Prostate gland (tissue), 2 donors: Measurements from ENCODE around the gene KLHL25. TPM values are rescaled to one million over a fixed set of nuclear protein-coding genes. Genes with fewer than 3 reads are reported as not detected.
A peak's percentile ranks its signal among the peaks of the same experiment; 100 is the strongest.
"Not testable (repeated sequence)": the region's sequence is repeated elsewhere in the genome, so short reads cannot be mapped to it uniquely, and the experiment has no call there.

Experiments used
- DNase-seq: peaks from one replicate; pipeline ENCODE4 v3.0.0-alpha.2; 2019; ENCODE audit warnings: low spot score
- H3K27ac ChIP-seq, 2 donors: fragments of 200-600 bp; sonication (generic); 2 replicates each; pipeline ENCODE4 v1.5.1; 2017 to 2019
- H3K27me3 ChIP-seq: fragments of 200-600 bp; sonication (generic); replicated peaks from 2 replicates; pipeline ENCODE4 v1.5.1; 2019; ENCODE audit not compliant: insufficient read depth
- H3K36me3 ChIP-seq, 2 donors: fragments of 200-600 bp; sonication (generic); 1 replicate in 1 of 2; 2 replicates in 1 of 2; pipeline versions ENCODE4 v1.5.1 to v1.8.1; 2017 to 2019
- H3K4me1 ChIP-seq: fragments of 200-600 bp; sonication (generic); replicated peaks from 2 replicates; pipeline ENCODE4 v1.5.1; 2019
- H3K4me3 ChIP-seq, 2 donors: fragments of 200-600 bp; sonication (generic); 2 replicates each; pipeline ENCODE4 v1.5.1; 2017 to 2019
- H3K9me3 ChIP-seq: fragments of 200-600 bp; sonication (generic); 2 replicates; pipeline ENCODE4 v1.5.1; 2017
- CTCF ChIP-seq, 4 experiments: fragments of 200-600 bp in 2 of 4; fragments of 450-650 bp in 2 of 4; sonication (generic) in 2 of 4; IDR thresholded peaks; 1 replicate in 3 of 4; 2 replicates in 1 of 4; pipeline ENCODE4 v1.5.1; 2016 to 2019; ENCODE audit warnings: antibody characterized with exemption in 4 of 4, mild to moderate bottlenecking in 2 of 4, moderate library complexity in 2 of 4
- POLR2A ChIP-seq: fragments of 450-650 bp; IDR thresholded peaks from one replicate; pipeline ENCODE4 v1.6.1; 2016; ENCODE audit warnings: antibody characterized with exemption, mild to moderate bottlenecking
- POLR2AphosphoS5 ChIP-seq: sonication (generic); formaldehyde crosslinking; IDR thresholded peaks from one replicate; pipeline ENCODE4 v1.6.1; 2017; ENCODE audit warnings: antibody characterized with exemption
- WGBS: methylation state at CpG from one replicate; pipeline ENCODE4 v1.1.5; 2018; 5-methylcytosine and 5-hydroxymethylcytosine counted together
- intact Hi-C: fragments of 100-400 bp; cut with DNase I; formaldehyde crosslinking; loops from one replicate; pipeline ENCODE4 v1.14.2; 2022
- total RNA-seq, 2 donors: library from RNA; depleted of rRNA; stranded (reverse); fragments of >200 nt; gene quantifications; one replicate each; pipeline ENCODE4 v1.1.0, GENCODE V29; 2016

KLHL25 gene
- total RNA-seq, 2 donors from 2014 or later = 5.1 to 30.8 TPM

- no peak for TF ChIP-seq POLR2A
- TF ChIP-seq POLR2AphosphoS5 = no peak
- no peak for TF ChIP-seq CTCF (IDR thresholded peaks at IDR 0.05)
- H3K9me3 ChIP-seq = no peaks in the 10 kb centered on the region
- H3K27ac ChIP-seq = no peak overlapping the region
Observed at GRCh38 chr15:85810075-85810474, 15.3 kb upstream of the KLHL25 start.

GRCh38 chr15:85805420-85805819 is 10.7 kb upstream of the KLHL25 start:
- Histone ChIP-seq H3K4me3 (no peak overlapping the region), H3K4me1 (no peaks in the 10 kb centered on the region), H3K9me3 (no peaks in the 10 kb centered on the region), H3K27me3 (no peaks in the 10 kb centered on the region), H3K36me3 (no peaks in the 10 kb centered on the region), H3K27ac (no peak overlapping the region)
- DNase-seq = no peak
- intact Hi-C loops = no loop called here
- 53% methylated on average over 3 of the region's 3 CpGs for WGBS
- TF ChIP-seq CTCF (IDR thresholded peaks at IDR 0.05) (no peak), POLR2AphosphoS5 (no peak), POLR2A (no peak)

More at GRCh38 chr15:85810075-85810474, 15.3 kb upstream of the KLHL25 start:
- H3K4me1 ChIP-seq = no peaks in the 10 kb centered on the region
- no peak for DNase-seq
- WGBS = 83% methylated on average over 3 of the region's 3 CpGs
- no peaks in the 10 kb centered on the region for H3K36me3 ChIP-seq
- intact Hi-C loops = no loop called here
- H3K27me3 ChIP-seq = no peaks in the 10 kb centered on the region
- H3K4me3 ChIP-seq = no peak overlapping the region

- DNase-seq = no peak
- H3K27ac ChIP-seq = no peak overlapping the region
- H3K27me3 ChIP-seq = no peaks in the 10 kb centered on the region
- intact Hi-C loops = no loop called here
- no peak for TF ChIP-seq POLR2AphosphoS5
- TF ChIP-seq CTCF (IDR thresholded peaks at IDR 0.05) = no peak
- TF ChIP-seq POLR2A = no peak
- 64% methylated on average over 7 of the region's 7 CpGs for WGBS
- H3K36me3 ChIP-seq = no peaks in the 10 kb centered on the region
- H3K9me3 ChIP-seq = no peaks in the 10 kb centered on the region
- no peak overlapping the region for H3K4me3 ChIP-seq
- H3K4me1 ChIP-seq = no peaks in the 10 kb centered on the region
Observed at GRCh38 chr15:85804481-85805170, 9.9 kb upstream of the KLHL25 start.

- H3K4me3 ChIP-seq, H3K9me3 ChIP-seq, intact Hi-C loops, H3K27me3 ChIP-seq, DNase-seq, H3K27ac ChIP-seq, H3K36me3 ChIP-seq, H3K4me1 ChIP-seq: not testable (repeated sequence)
- WGBS = 84% methylated on average over 9 of the region's 9 CpGs
Observed at GRCh38 chr15:85802617-85803016, 7.9 kb upstream of the KLHL25 start.

GRCh38 chr15:85800478-85801123 is 5.9 kb upstream of the KLHL25 start:
- H3K36me3 ChIP-seq = no peaks in the 10 kb centered on the region
- no peaks in the 10 kb centered on the region for H3K4me1 ChIP-seq
- TF ChIP-seq CTCF (IDR thresholded peaks at IDR 0.05) = peak in 2 of 4 experiments; percentile 27 to 64
- TF ChIP-seq POLR2AphosphoS5 = peak; percentile 64
- TF ChIP-seq POLR2A = no peak
- no peaks in the 10 kb centered on the region for H3K9me3 ChIP-seq
- DNase-seq = peak; percentile 84
- no peaks in the 10 kb centered on the region for H3K27me3 ChIP-seq
- WGBS = 69% methylated on average over 9 of the region's 9 CpGs
- intact Hi-C loops = no loop called here
- H3K4me3 ChIP-seq = no peak overlapping the region
- H3K27ac ChIP-seq = no peak overlapping the region

- H3K27me3 ChIP-seq, H3K4me3 ChIP-seq, H3K36me3 ChIP-seq, H3K9me3 ChIP-seq, DNase-seq, H3K27ac ChIP-seq, H3K4me1 ChIP-seq, intact Hi-C loops: not testable (repeated sequence)
- WGBS = 81% methylated on average over 7 of the region's 7 CpGs
Observed at GRCh38 chr15:85796371-85796770, 1.6 kb upstream of the KLHL25 start.
